GM19351 (cell line): ENCODE data around the gene CLTB.

Experiments used
- ATAC-seq: cut with Tn5 transposase; IDR thresholded peaks from one replicate; pipeline ENCODE4 v1.9.1; 2021; ENCODE audit warnings: mild to moderate bottlenecking, moderate library complexity; ENCODE audit not compliant: unreplicated experiment

The CLTB gene

GRCh38 chr5:176355400-176356178 lies 60.8 kb downstream of the CLTB start:
- no peak for ATAC-seq

DNA sequence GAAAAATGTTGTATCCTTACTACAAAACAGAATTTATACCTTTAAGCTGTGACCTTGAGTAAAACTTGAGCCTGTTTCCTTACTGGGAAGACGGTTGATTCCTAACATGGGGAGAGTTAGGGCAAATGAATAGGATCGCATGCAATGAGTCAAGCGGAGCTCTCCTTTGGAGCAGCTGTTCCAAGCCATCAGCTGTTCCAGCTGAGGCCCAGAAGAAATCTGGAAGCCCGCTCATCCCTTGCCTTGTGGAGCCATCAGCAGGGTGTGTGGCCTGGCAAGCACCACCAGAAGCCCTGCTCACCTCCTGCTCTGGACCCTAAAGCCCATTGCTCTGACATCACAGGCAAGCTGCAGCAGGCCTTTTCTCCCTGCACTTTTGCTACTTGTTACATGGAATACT lies 62.8 kb downstream of the CLTB start:
- ATAC-seq, result no peak

- no peak for ATAC-seq
Measured at GRCh38 chr5:176352116-176352878, 64.0 kb downstream of the CLTB start.

- ATAC-seq, result no peak
Measured at GRCh38 chr5:176350416-176350815, 65.9 kb downstream of the CLTB start.

DNA sequence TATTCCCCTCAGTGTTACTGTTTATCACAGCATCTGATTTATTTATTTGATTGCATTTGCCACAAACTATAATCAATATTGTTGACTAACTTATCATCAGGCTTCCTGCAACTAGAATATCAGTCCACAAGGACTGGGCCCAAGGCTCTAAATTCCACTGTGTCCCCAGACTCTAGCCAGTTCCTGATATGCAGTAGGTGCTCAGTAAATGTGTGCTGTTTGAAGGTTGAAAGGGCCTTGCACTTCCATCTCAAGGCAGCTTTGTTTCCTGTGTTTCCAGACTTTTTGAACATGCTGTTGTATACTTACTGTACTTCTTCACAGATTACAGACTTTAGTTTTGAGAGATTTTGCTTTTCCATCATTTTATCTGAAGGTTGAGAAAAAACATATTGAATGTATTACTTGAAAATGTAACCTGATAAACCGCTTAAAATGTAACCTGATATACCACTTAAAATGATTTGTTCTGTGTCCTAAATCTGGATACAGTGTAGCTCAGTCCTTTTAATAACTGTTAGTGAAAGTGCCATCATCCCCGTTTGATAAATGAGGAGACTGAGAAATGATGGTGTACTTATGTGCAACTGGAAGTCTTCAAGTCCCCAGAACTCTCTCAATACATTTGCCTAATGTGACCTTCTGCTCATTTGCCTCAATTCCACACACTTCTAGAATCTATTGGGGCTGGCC lies 73.4 kb downstream of the CLTB start:
- no peak for ATAC-seq
